Frontal cortex (tissue), 4 donors: ENCODE measurements around the gene ATP11C. TPM values are rescaled to one million over a fixed set of nuclear protein-coding genes. Genes with fewer than 3 reads are reported as not detected.
"Not testable (repeated sequence)": the region's sequence is repeated elsewhere in the genome, so short reads cannot be mapped to it uniquely, and the experiment has no call there.

Source experiments
- DNase-seq, 2 donors: peaks; one replicate each; pipeline ENCODE4 v3.0.0; 2012; ENCODE audit warnings: low spot score in 2 of 2
- FAIRE-seq: peaks from 2 replicates; lab custom pipeline; 2012; peaks lifted over from hg19 to GRCh38; lab: Jason Lieb, UNC
- total RNA-seq: library from RNA; depleted of rRNA; stranded (reverse); fragments of >200 nt; gene quantifications from one replicate; pipeline ENCODE4 v1.2.3, GENCODE V29; 2014
- donor health status: control.
- donor health status: control.
- donor health status: control.

ATP11C gene
- total RNA-seq, 1 donor from 2014 or later = 54.2 TPM

- FAIRE-seq (no peak), DNase-seq (no peak)
These were observed 57.0 kb downstream of the ATP11C start for GRCh38 chrX:139875841-139876240.

- no peak for FAIRE-seq
- DNase-seq = no peak
These were observed 63.1 kb downstream of the ATP11C start for GRCh38 chrX:139869796-139870195.

GRCh38 chrX:139864640-139865039 is 68.2 kb downstream of the ATP11C start:
- FAIRE-seq (no peak), DNase-seq (no peak)

DNA sequence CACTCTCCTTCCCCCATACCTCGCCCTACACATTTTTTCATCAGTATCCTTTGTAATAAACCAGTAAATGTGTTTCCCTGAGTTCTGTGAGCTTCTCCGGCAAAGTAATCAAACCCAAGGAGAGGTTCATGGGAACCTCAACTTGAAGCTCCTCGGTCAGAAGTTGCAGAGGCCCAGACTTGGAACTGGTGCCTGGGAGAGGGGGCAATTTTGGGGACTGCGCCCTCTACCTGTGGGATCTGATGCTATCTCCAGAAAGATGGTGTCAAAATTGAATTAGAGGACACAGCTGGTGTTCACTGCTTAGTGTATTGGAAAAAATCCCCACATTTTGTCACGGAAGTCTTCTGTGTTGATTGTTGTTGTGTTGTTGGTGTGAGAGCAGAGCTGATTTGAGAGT is 70.6 kb downstream of the ATP11C start:
- no peak for DNase-seq
- FAIRE-seq = no peak

GRCh38 chrX:139856826-139857225 is 76.0 kb downstream of the ATP11C start:
- not testable (repeated sequence) for FAIRE-seq, DNase-seq

GRCh38 chrX:139851730-139852129 is 81.1 kb downstream of the ATP11C start:
- no peak for DNase-seq
- FAIRE-seq = no peak

- DNase-seq = no peak
- no peak for FAIRE-seq
These were observed 81.9 kb downstream of the ATP11C start for GRCh38 chrX:139850968-139851367.

GRCh38 chrX:139844884-139845283 is 88.0 kb downstream of the ATP11C start:
- DNase-seq = no peak
- FAIRE-seq = no peak

GRCh38 chrX:139844163-139844562 is 88.7 kb downstream of the ATP11C start:
- FAIRE-seq (no peak), DNase-seq (no peak)

DNA sequence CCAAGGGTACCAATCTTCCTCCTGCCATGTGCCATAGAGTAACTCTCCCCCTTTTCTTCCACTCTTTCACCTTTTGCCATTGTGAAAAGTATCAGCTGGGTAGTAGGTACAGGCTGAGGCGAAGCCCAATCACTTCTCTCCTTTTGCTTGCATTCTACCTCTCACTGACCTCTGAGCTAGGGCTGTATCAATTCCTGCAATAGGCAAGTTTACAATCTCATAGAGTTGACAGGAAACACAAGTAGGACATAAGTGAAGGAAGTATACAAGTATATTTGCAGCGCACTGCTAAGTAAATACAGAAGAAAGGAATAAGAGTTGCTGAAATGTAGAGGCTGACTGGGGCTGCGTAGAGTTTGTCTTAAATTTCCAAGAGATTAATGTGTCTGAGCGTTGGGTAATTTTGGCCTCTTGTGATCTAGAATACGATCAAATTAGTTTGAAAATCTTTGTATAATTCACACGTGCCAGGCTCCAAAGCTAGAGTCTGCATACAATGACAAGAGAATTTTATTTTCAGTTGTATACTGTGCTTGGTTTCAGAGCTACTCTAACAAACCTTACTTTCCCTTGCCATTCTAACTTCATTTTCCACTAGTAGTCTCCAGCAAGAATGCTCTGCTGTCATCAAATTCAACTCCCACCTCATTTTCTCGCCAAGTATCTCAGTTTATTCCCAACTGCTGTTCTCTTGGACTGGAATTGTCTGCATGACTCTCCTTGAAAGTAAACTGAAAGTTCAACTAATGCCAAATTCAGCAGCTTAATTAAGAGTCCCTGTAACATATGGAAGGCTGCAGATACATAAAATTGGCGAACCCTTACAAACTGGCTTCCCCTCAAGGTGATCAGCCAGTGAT is 90.3 kb downstream of the ATP11C start:
- FAIRE-seq (no peak), DNase-seq (no peak)

DNA sequence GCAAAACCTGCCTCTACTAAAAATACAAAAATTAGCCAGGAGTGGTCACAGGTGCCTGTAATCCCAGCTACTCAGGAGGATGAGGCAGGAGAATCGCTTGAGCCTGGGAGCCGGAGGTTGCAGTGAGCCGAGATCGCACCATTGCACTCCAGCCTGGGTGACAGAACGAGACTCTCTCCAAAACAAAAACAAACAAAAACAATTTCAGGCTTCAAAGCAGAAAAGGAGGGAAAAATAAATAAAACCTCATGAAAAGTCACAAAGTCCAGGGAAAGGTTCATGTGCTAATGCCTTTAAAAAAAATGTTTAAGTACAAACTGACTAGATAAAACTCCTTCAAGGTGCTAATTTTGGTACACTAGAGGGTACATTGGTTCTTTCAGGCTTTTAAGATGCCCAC is 96.5 kb downstream of the ATP11C start:
- FAIRE-seq = not testable (repeated sequence)

GRCh38 chrX:139834879-139835278 is 98.0 kb downstream of the ATP11C start:
- no peak for DNase-seq
- no peak for FAIRE-seq

More for the DNA sequence above, 96.5 kb downstream of the ATP11C start:
- DNase-seq = not testable (repeated sequence)

DNA sequence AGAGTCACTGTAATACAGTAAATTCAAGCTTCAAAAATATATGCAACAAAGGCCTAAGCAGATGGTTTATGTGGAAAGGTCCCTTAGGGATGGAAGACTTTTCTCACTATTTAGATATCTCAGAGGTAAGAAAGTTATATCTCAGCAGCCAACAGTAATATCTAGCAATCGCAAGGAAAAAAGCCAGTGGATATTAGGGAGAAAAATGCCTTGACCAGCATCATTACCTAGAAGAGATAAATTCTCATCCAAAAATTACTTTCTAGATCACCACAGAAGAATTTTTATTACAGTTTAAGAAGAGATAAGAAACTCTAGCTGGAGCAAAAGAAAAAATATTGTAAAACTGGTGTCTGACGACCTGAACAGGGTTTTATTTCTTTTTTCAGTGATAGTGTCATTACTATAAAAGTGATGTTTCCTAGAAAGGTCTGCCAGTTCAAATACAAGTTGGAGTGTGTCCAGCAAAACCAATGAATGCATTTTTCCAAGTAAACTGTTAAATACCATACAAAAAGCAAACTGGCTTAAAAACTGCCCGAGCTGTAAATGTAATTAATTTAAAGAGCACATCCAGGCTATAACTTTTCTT is 100.0 kb downstream of the ATP11C start:
- DNase-seq (no peak), FAIRE-seq (no peak)

GRCh38 chrX:139831675-139832456 is 101.0 kb downstream of the ATP11C start:
- DNase-seq = no peak
- no peak for FAIRE-seq

DNA sequence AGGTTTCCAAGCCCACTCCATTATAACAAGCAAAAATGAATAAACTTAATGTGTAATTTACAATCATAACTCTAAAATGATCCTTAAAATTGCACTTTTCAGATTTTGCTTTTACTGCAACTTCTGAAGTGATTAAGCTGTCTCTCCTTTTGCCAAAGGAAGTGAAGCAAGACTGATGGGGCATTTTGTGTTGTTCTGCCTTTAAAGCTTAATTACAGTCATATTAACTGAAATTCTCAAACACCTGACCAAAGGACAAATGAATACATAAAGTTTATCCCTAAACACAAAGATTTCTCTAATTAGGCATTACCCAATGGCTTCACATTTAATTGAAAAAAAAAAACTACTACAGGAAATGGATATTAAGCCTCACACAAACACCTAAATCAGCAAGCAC is 101.8 kb downstream of the ATP11C start:
- no peak for DNase-seq
- FAIRE-seq = no peak

DNA sequence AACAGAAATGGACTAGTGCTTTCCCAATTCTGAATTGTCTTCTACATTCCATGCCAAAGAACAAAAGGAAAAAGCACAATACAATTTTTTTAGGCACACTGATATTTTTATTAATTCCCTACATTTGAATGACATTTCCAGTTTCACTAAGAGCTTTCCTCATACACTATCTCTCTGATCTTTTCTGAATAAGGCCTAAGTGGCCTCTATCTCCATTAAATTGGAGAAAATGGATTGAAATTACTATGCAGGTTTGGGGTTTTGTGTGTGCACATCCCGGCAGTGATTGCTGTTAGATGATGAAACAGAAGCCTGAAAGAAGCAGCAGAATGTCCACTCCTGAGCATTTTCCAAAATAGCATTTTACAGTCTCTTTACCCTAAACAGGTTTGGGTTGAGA is 104.0 kb downstream of the ATP11C start:
- FAIRE-seq (no peak), DNase-seq (no peak)

DNA sequence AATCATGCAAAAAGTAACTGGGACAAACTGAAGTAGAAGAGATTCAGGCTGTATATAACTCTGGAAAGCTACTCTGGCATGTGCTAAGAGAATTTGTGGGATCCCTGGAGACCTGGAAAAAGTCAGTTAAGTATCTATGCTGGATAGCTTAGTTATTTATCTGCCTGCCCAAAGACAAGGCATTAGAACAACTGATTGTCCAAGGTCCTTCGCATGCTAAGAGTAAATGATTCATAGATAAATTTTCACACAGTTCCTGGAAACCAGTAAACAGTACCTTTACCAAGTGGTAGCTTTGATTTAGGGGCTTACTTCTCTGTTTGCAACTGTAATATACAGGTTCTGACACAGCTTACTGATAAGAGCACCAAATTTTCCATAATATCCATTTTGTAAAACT is 104.8 kb downstream of the ATP11C start:
- DNase-seq (no peak), FAIRE-seq (no peak)

- FAIRE-seq = no peak
- DNase-seq = no peak
These were observed 106.5 kb downstream of the ATP11C start for GRCh38 chrX:139826065-139827044.

DNA sequence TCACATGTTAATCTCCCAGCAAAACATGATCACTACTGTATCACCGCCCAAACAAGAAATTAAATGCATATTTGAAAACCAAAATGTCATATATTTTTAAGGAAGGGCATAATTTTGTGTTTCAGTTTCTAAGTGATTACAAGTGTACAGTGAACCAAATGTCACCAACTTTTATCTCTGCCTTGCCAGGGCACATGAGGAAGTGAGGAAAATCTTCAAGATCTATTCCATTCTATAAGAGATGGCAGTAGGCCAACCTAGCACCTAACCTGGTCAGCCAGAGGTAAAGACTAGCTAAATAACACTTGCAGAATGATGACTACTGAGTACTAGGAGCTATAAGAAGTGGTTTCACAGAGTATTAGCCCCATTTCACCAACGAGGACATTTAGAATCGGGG is 107.2 kb downstream of the ATP11C start:
- no peak for DNase-seq
- FAIRE-seq = no peak

DNA sequence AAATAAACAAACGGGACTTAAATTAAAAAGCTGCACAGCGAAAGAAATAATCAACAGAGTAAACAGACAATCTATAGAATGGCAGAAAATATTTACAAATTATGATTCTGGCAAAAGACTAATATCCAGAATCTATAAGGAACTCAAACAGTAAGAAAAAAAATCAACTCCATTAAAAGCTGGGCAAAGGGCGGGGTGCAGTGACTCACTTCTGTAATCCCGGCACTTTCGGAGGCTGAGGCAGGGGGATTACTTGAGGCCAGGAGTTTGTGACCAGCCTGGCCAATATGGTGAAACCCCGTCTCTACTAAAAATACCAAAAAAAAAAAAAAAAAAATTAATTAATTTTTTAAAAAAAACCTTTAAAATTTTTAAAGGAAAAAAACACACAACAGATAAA is 109.0 kb downstream of the ATP11C start:
- no peak for FAIRE-seq
- no peak for DNase-seq
